Neural cell (in vitro differentiated cells): ENCODE measurements around the gene PLA2G5. TPM values are rescaled to one million over a fixed set of nuclear protein-coding genes. Genes with fewer than 3 reads are reported as not detected.
"Not testable (repeated sequence)": the region's sequence is repeated elsewhere in the genome, so short reads cannot be mapped to it uniquely, and the experiment has no call there.

Experiments used
- H2AFZ ChIP-seq: fragments of 200-600, 300-800 bp; sonication (generic), shearing (Covaris generic); 2 replicates; pipeline ENCODE4 v1.6.0; 2014; ENCODE audit warnings: low read depth, mild to moderate bottlenecking, antibody characterized with exemption, low read length, moderate library complexity
- H3F3A ChIP-seq: fragments of 200-600 bp; shearing (Covaris generic); 2 replicates; pipeline ENCODE4 v1.6.1; 2016; ENCODE audit warnings: mild to moderate bottlenecking, moderate library complexity, mixed read lengths, antibody characterized with exemption, low read length; ENCODE audit not compliant: insufficient read depth, poor library complexity, severe bottlenecking
- H3K27ac ChIP-seq: fragments of 200-600, 300-800 bp; sonication (generic), shearing (Covaris generic); 2 replicates; pipeline ENCODE4 v1.5.1; 2014; ENCODE audit warnings: mild to moderate bottlenecking, low read length, moderate library complexity
- H3K27me3 ChIP-seq: fragments of 300-800, 200-600 bp; sonication (generic), shearing (Covaris generic); 2 replicates; pipeline ENCODE4 v1.6.0; 2014; ENCODE audit warnings: mild to moderate bottlenecking, low read depth, low read length, moderate library complexity; ENCODE audit not compliant: insufficient read depth
- H3K36me3 ChIP-seq: fragments of 300-800, 200-600 bp; sonication (generic), shearing (Covaris generic); 2 replicates; pipeline ENCODE4 v1.5.1; 2014; ENCODE audit warnings: mild to moderate bottlenecking, antibody characterized with exemption, low read length, moderate library complexity; ENCODE audit not compliant: insufficient read depth
- H3K4me2 ChIP-seq: fragments of 300-800, 200-600 bp; sonication (generic), shearing (Covaris generic); 2 replicates; pipeline ENCODE4 v1.6.0; 2014; ENCODE audit warnings: mild to moderate bottlenecking, low read length
- H3K4me3 ChIP-seq: fragments of 300-800, 200-600 bp; sonication (generic), shearing (Covaris generic); 2 replicates; pipeline ENCODE4 v1.5.1; 2014; ENCODE audit warnings: mild to moderate bottlenecking, low read length, moderate library complexity
- H3K79me2 ChIP-seq: fragments of 200-600 bp; shearing (Covaris generic); replicated peaks from 2 replicates; pipeline ENCODE4 v1.6.0; 2014; ENCODE audit warnings: mild to moderate bottlenecking, low read length, moderate library complexity; ENCODE audit not compliant: insufficient read depth
- H3K9ac ChIP-seq: fragments of 300-800, 200-600 bp; sonication (generic), shearing (Covaris generic); 2 replicates; pipeline ENCODE4 v1.6.1; 2016; ENCODE audit warnings: mild to moderate bottlenecking, low read length, mixed read lengths
- H3K9me2 ChIP-seq: fragments of 200-600 bp; shearing (Covaris generic); 2 replicates; pipeline ENCODE4 v1.6.1; 2016; ENCODE audit warnings: mild to moderate bottlenecking, low read length, mixed read lengths; ENCODE audit not compliant: insufficient read depth
- H3K9me3 ChIP-seq: fragments of 200-600, 300-800 bp; sonication (generic), shearing (Covaris generic); 2 replicates; pipeline ENCODE4 v1.6.1; 2016; ENCODE audit warnings: mild to moderate bottlenecking, mixed run types, low read length, moderate library complexity, mixed read lengths
- H4K20me1 ChIP-seq: fragments of 200-600 bp; shearing (Covaris generic); 2 replicates; pipeline ENCODE4 v1.6.1; 2016; ENCODE audit warnings: mild to moderate bottlenecking, mixed run types; ENCODE audit not compliant: insufficient read depth
- CTCF ChIP-seq: fragments of 450-650 bp; IDR thresholded peaks from 2 replicates; pipeline ENCODE4 v1.5.1; 2014; ENCODE audit warnings: antibody characterized with exemption, mild to moderate bottlenecking, moderate library complexity; ENCODE audit not compliant: poor library complexity, severe bottlenecking
- EP300 ChIP-seq: fragments of 450-650 bp; conservative IDR thresholded peaks from 2 replicates; pipeline ENCODE4 v1.6.1; 2014; ENCODE audit warnings: antibody characterized with exemption, mild to moderate bottlenecking, moderate library complexity; ENCODE audit not compliant: poor library complexity, severe bottlenecking
- EZH2 ChIP-seq: fragments of 200-600, 300-800 bp; shearing (Covaris generic), sonication (generic); IDR thresholded peaks from 2 replicates; pipeline ENCODE4 v1.6.1; 2014; ENCODE audit warnings: antibody characterized with exemption, low read length, borderline replicate concordance, mild to moderate bottlenecking; ENCODE audit not compliant: insufficient read depth, poor library complexity, severe bottlenecking
- MXI1 ChIP-seq: fragments of 450-650 bp; conservative IDR thresholded peaks from 2 replicates; pipeline ENCODE4 v1.6.1; 2014; ENCODE audit warnings: antibody characterized with exemption, mild to moderate bottlenecking; ENCODE audit not compliant: poor library complexity, severe bottlenecking
- POLR2AphosphoS5 ChIP-seq: IDR thresholded peaks from 2 replicates; pipeline ENCODE4 v1.6.1; 2012
- RAD21 ChIP-seq: fragments of 450-650 bp; conservative IDR thresholded peaks from 2 replicates; pipeline ENCODE4 v1.6.1; 2014; ENCODE audit warnings: antibody characterized with exemption, mild to moderate bottlenecking, moderate library complexity
- REST ChIP-seq: IDR thresholded peaks from 2 replicates; pipeline ENCODE4 v1.6.1; 2012; ENCODE audit warnings: borderline replicate concordance
- SMC3 ChIP-seq: fragments of 450-650 bp; conservative IDR thresholded peaks from 2 replicates; pipeline ENCODE4 v1.6.1; 2014; ENCODE audit warnings: antibody characterized with exemption, mild to moderate bottlenecking, moderate library complexity; ENCODE audit not compliant: poor library complexity
- TAF1 ChIP-seq: IDR thresholded peaks from 2 replicates; pipeline ENCODE4 v1.6.1; 2012; ENCODE audit warnings: low read depth
- polyA plus RNA-seq: library from polyadenylated mRNA; depleted of rRNA; stranded (reverse); fragments of >200 nt; gene quantifications from 2 replicates; pipeline ENCODE4 v1.2.3, GENCODE V29; 2014

Gene PLA2G5
- polyA plus RNA-seq, 1 donor from 2014 or later = not detected

DNA sequence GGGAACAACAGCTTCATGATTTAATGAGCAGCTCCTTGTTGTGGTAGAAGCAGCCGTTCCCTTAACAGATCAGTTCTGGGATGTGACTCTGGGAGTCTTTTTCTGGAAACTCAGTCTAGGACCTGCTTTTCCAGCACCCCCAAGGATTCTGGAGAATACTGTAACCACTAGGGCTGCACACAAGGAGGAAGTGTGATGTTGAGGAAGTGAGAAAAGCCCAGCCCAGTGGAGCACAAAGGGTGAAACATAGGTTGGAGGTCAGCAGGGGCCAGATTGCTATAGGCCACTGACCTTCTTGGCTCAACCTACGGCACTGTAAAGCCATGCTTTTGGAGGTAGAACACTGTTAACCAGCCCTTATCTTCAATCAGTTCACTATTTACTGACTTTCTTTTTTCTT, 10.1 kb upstream of the PLA2G5 start:
- Histone ChIP-seq H3K4me2 (no peak overlapping the region), H3K27ac (no peak overlapping the region), H3K4me3 (no peak overlapping the region), H3K9me3 (no peaks in the 10 kb centered on the region), H3K27me3 (no peaks in the 10 kb centered on the region), H4K20me1 (no peaks in the 10 kb centered on the region), H2AFZ (no peak overlapping the region), H3K79me2 (no peaks in the 10 kb centered on the region), H3F3A (no peaks in the 10 kb centered on the region), H3K36me3 (no peaks in the 10 kb centered on the region), H3K9me2 (no peaks in the 10 kb centered on the region), H3K9ac (no peak overlapping the region)
- no peak for TF ChIP-seq TAF1
- TF ChIP-seq RAD21 = no peak
- TF ChIP-seq EP300 = no peak
- no peak for TF ChIP-seq EZH2
- no peak for TF ChIP-seq SMC3
- no peak for TF ChIP-seq CTCF
- TF ChIP-seq REST = no peak
- TF ChIP-seq POLR2AphosphoS5 = no peak
- no peak for TF ChIP-seq MXI1

DNA sequence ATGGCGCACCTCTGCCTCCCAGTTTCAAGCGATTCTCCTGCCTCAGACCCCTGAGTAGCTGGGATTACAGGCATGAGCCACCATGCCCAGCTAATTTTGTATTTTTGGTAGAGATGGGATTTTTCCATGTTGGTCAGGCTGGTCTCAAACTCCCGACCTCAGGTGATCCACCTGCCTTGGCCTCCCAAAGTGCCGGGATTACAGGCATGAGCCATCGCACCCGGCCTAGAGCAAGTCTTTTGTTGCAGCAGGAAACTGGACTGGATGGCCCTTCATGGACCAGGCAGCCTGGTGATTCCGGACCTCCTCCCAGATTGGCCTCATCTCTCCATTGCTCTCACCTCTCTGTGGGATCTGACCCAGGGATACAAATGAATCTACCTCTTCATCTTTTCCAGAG, 9.2 kb upstream of the PLA2G5 start:
- not testable (repeated sequence) for H4K20me1 ChIP-seq, H3K4me2 ChIP-seq, H3K4me3 ChIP-seq, H3K27me3 ChIP-seq, H3F3A ChIP-seq, H3K9me3 ChIP-seq, H3K9ac ChIP-seq, H3K9me2 ChIP-seq, H3K36me3 ChIP-seq, H3K79me2 ChIP-seq, H3K27ac ChIP-seq, H2AFZ ChIP-seq

- no peak overlapping the region for H2AFZ ChIP-seq
These were observed 8.1 kb upstream of the PLA2G5 start for GRCh38 chr1:20061866-20062265.

More at GRCh38 chr1:20061866-20062265, 8.1 kb upstream of the PLA2G5 start:
- Histone ChIP-seq H3K9me3 (no peaks in the 10 kb centered on the region), H3K36me3 (no peaks in the 10 kb centered on the region), H3K27me3 (no peaks in the 10 kb centered on the region), H3K79me2 (no peaks in the 10 kb centered on the region), H4K20me1 (no peaks in the 10 kb centered on the region), H3K4me2 (no peak overlapping the region), H3K9me2 (no peaks in the 10 kb centered on the region), H3F3A (no peaks in the 10 kb centered on the region), H3K4me3 (no peak overlapping the region), H3K9ac (no peak overlapping the region), H3K27ac (no peak overlapping the region)
- TF ChIP-seq CTCF = no peak
- TF ChIP-seq RAD21 = no peak
- no peak for TF ChIP-seq EP300
- TF ChIP-seq EZH2 = no peak
- no peak for TF ChIP-seq POLR2AphosphoS5
- no peak for TF ChIP-seq MXI1
- TF ChIP-seq TAF1 = no peak
- TF ChIP-seq SMC3 = no peak
- TF ChIP-seq REST = no peak
